Measurements from ENCODE around the gene MAP2K2.
"Not testable (repeated sequence)": the region's sequence is repeated elsewhere in the genome, so short reads cannot be mapped to it uniquely, and the experiment has no call there.

The MAP2K2 gene

DNA sequence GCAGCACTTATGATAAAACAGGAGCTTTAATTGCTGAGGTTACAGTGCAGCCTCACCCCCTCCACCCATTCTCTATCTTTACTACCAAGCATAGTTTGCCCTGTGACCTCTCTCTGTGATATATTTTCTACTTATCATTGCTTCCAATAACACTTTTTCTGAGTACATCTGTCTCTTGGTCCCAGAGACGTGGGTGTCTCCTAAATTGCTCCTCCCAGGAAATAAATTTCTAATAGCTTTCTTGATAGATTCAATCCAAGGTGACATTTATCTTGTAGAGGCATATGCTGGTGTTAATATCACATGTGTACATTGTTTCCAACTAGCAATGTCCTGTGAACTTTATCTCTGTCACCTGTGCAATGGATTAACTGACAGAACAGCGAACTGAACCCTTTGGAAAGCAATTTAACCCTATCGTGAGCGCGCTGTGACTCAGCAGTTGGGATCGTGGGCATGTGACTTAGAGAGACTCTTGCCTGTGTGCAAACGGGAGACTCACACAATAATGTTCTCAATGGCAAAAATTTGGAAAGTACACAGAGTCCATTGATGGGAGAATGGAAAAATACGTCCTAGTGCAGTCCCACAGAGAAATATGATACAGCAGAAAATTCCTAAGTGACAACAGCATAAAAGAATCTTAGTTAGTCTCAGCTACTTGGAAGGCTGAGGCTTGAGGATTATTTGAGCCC is 7.0 kb upstream of the MAP2K2 start:
- DNase-seq (ENCODE audit: low spot score): peak; percentile 63

DNA sequence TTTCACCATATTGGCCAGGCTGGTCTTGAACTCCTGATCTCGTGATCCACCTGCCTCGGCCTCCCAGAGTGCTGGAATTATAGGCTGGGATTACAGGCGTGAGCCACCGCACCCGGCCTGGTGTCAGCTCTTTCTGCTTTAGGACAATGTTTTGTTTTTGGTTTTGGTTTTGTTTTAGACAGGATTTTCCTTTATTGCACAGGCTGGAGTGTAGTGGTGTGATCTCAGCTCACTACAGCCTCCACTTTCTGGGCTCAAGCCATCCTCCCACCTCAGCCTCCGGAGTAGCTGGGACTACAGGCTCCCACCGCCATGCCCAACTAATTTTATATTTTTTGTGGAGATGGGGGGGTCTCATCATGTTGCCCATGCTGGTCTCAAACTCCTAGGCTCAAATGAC is 5.1 kb upstream of the MAP2K2 start:
- DNase-seq (ENCODE audit: low spot score): not testable (repeated sequence)

DNA sequence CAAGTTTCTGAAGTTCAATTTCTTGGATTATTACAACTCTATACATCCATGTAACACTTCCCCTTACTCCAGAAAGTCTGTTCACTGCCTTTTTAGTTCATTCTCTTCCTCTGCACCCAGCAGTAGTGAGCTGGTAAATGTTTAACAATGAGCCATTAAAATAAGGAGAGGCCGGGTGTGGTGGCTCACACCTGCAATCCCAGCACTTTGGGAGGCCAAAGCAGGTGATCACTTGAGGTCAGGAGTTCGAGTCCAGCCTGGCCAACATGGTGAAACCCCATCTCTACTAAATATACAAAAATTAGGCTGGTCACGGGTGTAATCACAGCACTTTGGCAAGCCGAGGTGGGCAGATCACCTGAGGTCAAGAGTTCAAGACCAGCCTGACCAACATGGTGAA is 3.4 kb upstream of the MAP2K2 start:
- not testable (repeated sequence) for DNase-seq (ENCODE audit: low spot score)

DNA sequence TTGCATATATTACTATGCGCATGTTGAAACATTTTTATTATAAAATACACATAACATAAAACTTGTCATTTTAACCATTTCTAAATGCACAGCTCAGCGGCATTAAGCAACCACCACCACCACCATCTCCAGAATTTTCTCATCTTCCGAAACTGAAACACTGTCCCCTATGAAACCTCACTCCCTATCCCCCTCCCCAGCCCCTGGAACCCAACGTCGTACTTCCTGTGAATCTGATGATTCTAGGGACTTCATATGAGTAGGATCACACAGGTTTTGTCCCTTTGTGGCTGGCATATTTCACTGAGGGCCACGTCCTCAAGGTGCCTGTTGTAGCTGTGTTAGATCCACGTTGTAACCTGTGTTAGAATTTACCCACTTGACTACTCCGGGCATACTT is 716 bp upstream of the MAP2K2 start:
- DNase-seq (ENCODE audit: low spot score): no peak

DNA sequence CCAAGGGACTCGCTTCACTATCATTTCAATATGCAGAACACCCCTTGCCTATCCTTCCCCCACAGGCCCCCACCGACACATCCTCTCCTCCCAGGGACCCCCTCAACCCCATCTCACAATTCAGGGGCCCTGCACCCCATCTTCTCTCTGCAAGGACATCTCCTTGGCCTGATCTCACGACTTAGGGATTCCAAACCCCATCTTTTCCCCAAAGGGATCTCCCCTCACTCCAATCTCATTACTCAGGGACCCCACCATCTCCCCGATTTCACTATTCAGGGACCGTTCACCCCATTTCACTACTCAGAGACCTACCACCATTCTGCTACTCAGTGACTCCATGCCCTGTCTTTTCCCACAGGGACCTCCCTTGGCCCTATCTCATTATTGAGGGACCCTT is 1.4 kb downstream of the MAP2K2 start:
- no peak for DNase-seq (ENCODE audit: low spot score)

DNA sequence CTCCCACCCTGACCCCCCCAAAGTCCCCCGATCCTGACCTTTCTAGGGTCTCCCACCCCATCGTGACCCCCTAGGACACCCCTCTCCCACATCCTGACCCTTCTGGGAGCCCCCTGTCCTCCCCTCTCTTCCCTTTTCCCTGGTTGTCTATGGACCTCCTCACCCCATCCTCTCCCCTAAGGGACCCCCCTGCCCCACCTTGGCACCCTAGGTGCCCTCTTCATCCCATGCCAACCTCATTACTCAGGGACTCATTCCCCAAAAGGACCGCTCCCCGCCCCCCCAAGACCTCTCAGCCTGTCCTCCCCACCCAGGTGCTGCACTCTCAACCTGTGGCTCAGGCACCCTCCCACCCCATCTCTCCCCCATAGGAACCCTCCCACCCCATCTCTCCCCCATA is 2.1 kb downstream of the MAP2K2 start:
- DNase-seq (ENCODE audit: low spot score): no peak

DNA sequence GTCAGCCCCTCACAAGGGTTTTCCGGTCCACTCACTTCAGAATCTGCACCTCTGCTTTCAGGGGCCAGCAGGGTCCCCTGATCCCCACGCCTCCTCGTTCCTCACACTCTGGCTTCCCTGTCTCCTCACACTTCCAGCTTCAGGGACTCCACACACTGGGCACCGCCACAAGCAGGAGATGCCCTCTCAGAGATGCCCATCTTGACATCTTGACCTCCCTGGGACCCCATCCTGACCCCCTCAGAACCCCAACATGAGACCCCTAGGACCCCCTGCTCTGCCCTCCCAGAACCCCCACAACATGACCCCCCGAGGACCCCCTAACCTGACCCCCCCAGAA is 2.7 kb downstream of the MAP2K2 start:
- no peak for DNase-seq (ENCODE audit: low spot score)

DNA sequence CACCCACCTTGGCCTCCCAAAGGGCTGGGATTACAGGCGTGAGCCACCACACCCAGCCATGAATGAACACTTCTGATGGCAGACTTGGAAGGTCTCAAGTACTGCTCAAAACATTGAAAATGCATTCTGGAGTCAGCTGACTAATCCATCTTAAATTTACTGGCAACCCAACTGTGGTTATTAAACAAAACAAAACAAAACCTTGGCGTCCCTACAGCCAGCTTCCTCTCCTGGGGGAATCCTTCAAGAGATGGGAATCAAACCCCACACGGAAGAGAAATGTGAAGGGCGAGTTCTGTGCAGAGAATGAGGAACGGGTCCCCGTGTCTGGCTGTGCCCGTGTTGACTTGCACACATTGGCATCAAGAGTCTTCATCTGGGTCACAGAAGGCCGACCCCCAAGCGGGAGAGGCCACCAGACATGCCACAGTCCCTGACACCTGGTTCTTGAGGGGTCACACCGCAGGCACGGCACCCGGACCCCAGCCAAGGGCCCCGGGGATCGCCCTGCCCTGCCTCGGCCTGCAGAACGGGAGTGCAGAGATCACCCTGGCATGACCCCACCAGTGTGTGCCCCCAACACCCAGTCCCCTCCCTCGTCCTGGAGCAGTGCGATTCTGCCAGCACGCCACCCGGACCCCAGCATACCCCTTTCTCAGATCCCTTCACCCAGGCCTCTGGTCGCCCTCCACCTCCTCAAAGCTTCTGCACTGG is 3.2 kb downstream of the MAP2K2 start:
- DNase-seq (ENCODE audit: low spot score): peak; percentile 44

DNA sequence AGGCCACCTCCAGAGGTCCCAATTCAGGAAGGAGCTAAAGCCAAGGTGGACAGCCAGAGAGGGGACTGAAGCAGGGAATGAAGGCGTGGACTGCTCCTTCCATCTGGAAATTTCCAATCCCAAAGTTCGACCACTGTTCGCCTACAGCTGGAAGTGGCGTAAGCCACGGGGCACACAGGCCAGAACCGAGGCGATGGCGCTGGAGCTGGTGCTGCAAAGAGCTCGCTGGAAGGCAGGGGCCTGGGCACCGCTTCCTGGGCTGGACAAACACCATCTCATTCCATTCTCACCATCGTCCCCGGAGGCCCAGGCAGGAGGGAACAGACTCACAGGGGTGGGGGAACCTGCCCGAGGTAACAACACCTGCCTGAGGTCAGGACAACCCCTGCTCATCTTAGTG is 4.2 kb downstream of the MAP2K2 start:
- DNase-seq (ENCODE audit: low spot score): no peak

DNA sequence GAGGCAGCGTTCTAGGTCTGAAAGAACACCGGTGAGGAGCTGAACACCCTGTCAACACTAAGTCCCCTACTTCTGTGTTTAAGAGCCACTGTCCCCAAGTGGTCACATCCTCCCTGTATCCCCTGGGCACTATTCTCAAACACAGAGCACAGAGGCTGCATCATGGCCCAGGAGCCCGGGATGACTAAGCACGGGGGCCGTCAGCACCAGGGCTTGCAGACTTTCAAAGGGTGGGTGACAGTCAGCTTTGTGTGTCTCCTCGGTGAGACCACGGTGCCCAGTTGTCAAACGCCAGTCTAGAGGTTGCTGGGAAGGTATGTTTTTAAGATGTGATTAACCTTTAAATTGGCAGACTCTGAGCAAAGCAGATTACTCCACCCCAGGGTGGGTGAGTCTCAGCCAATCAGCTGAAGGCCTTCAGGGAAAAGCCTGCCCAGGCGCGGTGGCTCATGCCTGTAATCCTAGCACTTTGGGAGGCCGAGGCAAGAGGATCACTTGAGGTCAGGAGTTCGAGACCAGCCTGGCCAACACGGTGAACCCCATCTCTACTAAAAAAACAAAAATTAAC is 8.0 kb downstream of the MAP2K2 start:
- DNase-seq (ENCODE audit: low spot score): no peak

DNA sequence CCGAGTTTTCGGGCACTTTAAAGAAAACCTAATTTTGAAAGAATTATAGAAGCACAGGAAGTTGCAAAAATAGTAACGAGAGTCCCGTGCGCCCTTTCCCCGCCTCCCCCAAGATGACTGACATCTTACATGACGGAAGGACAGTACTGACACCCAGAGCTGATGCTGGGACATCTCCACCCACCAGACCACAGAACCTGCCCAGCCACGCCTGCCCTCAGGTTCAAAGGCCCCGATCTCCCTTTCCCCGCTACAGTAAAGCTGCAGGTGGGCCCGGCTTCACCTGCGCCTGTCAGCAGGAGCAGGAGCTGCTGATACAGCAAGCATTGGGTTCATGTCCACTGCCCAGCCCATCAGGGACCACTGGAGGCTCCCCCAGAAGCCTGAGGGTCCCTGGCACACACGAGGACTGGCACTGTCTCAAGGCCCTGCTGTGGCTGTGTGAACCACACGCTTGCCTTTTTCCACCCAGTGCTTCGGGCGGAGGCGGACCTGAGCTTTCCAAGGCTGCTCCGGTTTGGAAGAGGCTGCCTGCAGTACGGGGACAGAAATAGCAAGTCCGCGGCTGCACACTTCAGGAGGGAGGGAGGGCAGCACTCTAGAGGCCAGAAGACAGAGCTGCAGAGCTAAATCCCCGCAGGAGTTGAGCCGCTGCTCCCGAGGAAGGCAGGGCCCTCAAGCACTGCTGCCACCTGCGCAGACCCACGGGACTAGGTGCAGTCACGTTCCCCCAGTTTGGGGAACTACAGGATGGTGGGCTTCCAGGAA is 8.7 kb downstream of the MAP2K2 start:
- no peak for DNase-seq (ENCODE audit: low spot score)

DNA sequence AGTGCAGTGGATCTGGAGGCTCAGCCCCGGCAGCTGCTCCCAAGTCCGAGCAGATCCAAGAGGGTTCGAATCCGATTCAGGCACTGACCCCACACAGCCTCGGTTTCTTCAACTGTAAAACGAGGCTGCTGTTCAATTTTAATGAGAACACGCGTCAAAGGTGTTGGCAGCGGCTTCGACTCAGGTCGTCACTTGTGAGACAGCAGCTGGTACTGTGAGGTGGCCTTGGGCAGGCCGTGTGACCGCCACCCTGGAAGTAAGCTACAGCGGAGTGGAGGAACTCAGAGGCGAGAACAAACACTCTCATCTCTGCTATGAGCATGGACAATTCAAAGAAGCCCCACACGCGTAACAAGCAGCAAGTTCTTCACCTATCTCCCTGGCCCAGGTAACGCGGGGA is 9.7 kb downstream of the MAP2K2 start:
- no peak for DNase-seq (ENCODE audit: low spot score)

DNA sequence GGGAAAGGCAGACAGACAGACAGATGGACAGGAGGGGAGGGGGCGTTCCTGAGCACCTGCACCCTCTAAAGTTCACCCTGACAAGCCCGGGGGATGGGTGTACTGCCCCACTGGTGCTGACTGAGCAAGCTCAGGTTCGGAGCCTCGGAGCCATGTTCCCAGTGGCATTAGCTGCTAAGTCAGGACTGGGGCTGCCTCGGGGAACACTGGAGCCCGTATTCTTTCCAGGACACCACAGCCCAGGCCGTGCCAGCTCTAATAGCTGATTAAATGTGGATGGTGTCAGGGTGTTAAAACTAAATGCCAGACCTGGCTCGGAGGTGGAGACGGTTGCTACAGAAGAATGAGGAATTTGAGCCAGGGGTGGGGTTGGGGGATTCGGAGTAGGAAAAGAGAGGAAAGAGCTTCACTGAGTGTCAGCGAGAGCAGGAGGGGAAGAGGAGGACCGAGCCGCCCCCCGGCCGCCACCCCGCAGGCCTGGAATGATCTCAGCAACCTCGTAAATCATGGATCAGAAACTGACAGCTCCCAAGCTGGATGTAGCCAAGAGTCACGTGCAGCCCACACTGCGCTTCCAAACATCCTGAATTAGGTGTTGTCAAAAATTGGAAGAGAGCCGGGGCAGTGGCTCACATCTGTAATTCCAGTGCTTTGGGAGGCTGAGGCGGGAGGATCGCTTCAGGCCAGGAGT is 10.4 kb downstream of the MAP2K2 start:
- DNase-seq (ENCODE audit: low spot score): no peak

DNA sequence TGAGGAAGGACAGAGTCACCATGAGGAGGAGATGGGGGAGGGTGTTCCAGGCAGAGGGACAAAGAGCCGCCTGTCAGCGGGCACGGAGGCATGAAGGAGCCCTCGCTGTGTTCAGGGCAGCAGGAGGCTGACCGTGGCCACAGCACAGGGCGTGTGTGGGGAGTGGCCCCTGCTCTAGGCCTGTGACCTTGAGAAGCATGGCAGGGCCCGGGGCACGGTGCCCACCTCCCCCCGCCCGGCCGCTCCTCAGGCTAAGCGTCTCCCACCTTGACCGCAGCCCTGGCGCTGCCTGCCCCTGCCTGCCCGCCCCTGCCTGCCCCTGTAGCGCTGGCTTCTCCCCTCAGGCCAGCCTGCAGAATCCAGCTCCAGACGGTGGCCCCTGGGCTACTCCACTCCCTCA is 11.6 kb downstream of the MAP2K2 start:
- DNase-seq (ENCODE audit: low spot score): no peak

DNA sequence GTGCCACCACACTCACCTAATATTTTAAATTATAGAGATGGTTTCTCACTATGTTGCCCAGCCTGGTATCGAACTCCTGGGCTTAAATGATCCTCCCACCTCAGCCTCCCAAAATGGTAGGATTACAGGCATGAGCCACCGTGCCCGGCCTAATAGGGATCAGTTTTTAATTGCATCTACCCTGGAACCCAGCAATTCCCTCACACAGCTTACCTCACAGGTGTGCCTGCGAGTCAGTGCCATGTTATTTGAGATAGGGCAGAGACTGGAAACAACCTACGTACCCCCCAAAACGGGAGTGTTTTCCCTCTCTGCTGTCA is 14.3 kb downstream of the MAP2K2 start:
- DNase-seq (ENCODE audit: low spot score): no peak

DNA sequence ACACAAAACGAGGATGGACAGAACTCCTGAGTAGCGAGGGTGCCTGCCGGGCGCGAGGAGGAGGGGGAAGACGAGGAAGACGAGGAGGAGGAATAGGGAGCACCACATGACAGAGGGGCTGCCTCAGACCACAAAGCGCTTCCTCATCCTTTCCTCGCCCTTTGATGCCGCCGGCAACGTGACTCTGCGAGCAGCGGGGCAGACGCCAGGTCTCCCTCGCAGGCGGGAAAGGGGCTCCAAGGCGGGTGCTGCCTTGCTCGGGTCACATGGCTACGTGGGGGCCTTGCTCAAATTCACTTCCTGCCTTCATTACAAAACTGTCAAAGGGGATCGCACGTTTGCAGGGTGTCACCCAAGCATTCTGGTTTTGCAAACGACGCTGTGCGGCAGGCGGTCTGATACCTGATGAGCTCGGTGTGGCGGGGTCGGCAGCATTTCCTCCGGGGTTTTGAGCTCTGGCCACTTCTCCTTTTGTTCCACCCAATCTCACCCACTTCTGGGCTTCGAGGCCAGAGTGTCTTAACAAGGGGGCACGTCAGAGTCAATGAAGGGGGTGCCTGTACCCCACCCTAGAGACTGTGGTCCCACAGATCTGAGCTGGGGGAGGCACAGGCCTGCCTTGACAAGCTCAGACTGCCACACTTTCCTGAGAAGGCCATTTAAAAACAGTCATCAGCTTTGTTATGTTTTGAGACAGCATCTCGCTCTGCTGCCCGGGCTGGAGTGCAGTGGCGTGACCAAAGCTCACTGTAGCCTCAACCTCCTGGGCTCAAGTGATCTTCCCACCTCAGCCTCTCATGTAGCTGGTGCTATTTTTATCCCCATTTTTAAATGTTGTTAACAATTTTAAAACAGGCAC is 14.9 kb downstream of the MAP2K2 start:
- no peak for DNase-seq (ENCODE audit: low spot score)

DNA sequence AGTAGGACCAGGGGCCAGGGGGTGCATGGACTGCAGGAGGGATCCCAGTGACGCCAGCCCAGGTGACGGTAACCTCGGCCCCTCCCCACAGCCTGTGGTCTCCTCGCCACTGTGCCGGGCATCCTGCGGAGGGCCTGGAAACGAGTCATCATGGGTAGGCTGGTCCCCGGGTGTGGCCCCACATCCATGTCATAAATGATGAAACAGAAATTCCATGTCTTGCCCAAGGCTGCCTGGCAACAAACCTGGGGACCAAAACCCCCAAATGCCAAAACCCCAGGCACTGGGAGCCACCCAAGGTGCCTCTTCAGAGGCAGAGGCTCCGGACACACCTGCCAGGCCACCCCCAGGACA is 20.9 kb downstream of the MAP2K2 start:
- peak; percentile 38 for DNase-seq (ENCODE audit: low spot score)

DNA sequence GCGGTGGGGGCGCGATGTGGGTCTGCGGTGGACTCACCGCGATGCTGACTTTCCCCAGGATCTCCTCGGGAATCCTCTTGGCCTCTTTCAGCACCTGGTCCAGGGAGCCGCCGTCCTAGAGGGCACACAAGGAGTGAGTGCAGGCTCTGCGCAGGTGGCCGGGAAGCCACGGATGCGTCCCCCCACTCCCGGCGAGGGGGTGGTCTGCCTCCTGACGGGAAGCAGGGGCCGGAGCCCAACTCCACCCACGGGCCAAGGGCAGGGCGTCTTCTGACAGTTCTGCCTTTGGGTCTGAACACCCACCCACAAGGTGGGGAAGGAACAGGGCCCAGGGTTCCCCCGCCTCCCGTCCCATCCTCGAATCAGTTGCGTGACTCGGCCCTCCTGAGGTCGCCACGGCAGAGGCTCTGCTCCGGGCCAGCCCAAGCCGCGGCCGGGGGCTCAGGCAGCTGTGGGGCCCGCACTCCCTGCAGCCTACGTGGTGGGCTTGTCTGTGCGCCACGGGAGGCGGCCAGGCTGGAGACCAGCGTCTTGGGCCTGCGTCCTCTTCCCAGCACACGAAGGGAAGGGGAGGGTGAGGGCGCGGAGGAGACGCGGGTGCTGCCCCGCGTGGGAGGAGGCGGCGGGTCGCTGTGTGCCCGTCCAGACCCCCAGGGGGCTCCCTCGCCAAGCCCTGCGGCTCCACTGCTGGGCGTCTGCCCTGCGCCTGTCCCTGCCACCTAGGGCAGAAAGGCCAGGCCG is 21.4 kb downstream of the MAP2K2 start:
- DNase-seq (ENCODE audit: low spot score): no peak

DNA sequence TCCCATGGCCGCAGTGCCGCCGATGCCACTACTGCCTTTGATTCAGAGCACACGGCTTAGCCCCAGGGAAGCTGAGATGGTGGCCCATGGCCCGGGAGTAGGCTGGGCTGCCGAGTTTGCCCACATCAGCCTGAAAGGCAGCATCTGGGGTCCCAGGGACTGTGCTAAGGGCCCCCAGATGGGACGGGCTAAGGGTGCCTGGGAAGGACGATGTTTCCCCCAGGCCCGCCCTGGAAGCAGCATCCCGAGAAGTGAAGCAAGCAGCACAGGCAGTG is 22.5 kb downstream of the MAP2K2 start:
- DNase-seq (ENCODE audit: low spot score): no peak

DNA sequence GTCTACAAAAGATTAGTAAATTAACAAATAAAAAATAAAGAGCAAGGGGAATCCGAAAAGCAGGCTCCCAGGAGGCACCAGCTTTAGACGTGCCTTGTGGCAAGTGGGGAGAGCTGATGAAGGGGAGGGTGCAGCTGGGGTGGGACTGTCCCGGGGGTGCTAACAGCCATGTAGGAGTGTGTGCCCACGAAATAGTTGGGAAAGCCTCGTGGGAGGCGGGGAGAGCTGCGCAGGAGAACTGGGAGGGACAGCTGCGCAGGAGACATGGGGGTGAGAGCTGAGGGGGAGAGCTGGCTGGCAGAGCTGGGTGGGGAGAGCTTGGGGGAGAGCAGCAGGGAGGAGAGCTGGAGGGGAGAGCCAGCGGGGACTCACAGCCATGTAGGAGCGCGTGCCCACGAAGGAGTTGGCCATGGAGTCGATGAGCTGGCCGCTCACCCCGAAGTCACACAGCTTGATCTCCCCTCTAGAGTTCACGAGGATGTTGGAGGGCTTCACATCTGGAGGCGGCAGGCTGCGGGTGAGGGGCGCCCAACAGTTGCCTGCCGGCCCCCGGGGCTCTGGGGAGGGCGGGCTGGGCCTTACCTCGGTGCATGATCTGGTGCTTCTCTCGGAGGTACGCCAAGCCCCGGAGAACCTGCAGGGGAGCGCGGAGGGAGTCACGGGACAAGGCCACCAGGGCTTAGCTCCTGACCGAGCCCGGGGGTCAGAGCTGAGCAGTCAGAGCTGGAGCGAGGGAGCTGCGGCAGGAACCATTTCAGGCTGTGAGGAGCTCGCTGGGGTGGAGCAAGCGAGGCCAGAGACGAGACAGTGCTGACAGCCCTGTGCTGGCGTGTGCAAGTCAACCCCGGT is 23.1 kb downstream of the MAP2K2 start:
- no peak for DNase-seq (ENCODE audit: low spot score)

All from AG20443 (cell line).